NOMO-1 (cell line): ENCODE measurements around the gene C14orf93.
"Not testable (repeated sequence)": the region's sequence is repeated elsewhere in the genome, so short reads cannot be mapped to it uniquely, and the experiment has no call there.

ENCODE experiments used
- DNase-seq, 2 experiments: peaks; one replicate each; lab custom pipeline; 2025; ENCODE audit not compliant: unreplicated experiment in 2 of 2; lab: John Stamatoyannopoulos, UW

The C14orf93 gene

DNA sequence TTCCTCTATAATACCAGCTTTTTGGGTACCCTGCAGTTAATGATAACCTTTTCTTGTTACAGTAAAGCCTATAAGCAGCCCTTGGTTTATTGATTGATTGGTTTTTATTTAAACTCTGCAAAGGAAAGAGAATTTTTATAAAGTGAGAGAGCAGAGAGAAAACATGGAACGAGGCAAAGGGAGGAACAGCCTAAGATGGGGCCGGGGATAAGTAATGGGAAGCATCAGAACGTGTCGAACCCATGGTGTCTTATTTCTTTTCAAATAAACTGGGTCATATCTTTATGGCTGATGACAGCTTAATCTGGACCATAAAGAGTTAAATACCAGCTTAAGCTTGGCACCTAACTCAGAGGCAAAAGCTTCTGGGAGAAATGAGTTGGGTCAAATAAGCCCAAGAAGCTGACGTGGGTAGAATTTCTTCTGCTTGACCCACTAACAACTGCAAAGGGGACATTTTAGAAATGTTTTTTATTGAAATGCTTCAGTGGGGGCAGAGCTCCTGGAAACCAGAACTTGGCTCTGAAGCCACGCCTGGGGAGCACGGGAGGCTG, 12.0 kb upstream of the C14orf93 start:
- no peak for DNase-seq

DNA sequence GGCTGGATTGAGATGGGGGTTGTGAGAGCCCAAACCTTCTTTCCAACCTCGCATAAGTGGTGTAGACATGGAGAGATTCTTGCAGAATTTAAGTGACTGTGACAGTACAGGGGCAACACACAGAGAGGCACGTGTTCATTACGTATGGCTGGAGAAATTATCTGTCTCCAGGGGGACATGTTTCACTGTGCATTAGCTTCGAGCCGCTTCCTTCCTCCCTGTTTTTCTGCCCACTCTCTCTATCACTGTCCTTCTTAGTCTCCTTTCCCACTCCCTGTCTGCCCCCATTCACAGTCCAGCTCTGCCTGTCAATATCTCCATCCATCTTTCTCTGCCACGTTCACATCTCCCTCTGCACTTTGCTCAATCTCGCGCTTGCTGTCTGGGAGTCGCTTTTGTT, 11.5 kb upstream of the C14orf93 start:
- no peak for DNase-seq

DNA sequence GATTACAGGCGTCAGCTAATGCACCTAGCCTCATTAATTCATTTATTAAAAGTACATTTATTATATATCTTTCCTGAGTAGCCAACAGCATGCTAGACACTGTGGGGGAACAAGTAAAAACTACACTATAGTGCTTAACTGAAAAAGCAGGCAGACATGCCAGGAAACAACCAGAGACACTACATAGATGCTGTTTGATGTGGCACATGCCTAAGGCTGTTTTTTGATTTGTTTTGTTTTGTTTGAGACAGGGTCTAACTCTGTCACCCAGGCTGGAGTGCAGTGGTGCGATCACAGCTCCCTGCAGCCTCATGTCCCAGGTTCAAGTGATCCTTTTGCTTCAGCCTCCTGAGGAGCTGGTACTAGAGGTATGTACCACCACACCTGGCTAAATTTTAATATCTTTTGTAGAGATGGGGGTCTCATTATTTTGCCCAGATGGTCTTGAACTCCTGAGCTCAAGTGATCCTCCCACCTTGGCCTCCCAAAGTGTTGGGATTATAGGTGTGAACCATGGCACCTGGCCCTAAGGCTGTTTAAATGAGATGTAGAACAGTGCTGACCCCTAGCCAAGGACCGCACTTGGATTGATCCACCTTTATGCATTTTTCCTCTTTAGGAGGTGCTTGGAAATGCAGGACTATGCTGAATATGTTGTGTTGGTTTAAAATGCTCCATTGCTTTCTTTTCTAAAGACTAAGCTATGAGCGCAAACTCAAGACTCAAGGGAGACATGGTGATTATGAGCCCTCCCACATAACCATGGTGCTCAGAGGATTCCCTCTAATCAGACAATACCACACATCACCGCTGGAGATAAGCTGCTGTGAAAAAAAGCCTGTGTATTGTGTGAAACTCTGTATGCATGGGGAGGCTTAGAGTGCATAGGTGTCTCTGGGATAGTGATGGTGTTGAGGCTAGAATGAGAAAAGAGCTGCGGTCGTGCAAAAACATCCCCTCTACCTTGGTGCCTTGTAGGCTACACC, 10.5 kb upstream of the C14orf93 start:
- DNase-seq: no peak

DNA sequence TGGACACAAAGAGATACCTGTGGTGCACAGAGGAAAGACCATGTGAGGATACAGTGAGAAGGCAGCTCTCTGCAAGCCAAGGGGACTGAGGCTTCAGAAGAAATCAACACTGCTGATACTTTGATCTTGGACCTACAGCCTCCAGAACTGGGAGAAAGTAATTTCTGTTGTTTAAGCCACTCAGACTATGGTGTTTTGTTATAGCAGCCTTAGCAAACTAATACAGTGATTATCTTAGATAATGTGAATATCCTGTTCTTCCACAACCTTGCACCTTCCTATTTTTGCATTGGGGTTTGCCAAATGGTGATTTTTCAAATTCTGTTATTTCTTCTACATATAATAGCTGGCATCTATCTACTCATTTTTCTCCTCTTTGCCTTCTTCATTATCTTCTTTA, 8.2 kb upstream of the C14orf93 start:
- no peak for DNase-seq

DNA sequence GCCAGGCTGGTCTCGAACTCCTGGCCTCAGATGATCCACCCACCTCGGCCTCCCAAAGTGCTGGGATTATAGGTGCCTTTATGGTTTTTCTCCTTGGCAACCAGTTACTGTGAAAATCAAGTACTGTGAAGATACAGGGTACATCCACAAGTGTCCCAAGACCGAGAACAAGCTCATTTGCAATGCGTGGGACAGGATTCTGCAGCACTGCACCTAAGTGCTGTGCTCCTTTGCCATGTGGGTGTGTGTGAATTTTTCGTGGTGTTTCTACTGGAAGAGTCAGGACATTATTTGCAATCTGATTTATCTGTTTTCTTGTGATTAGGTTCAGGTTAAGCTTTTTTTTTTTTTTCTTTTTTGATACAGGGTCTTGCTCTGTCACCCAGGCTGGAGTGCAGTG, 7.1 kb upstream of the C14orf93 start:
- no peak for DNase-seq

DNA sequence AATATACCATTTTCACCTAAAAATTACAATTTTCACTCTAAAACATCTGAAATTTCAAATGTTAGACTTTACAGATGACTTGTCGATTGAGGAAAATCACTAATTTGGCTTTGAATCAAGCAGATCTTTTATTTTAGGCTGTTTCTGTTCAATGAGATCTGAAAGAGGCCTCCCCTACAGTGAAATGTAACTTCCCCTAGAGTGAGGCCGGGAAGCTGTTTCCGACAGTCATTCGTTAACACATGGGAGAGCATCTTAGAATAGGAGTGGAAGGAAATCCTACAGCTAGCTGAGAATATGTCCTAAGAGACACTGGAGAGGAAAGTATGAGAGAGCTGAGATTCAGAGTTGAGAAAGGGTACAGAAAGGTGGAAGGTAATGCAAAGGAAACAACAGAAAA, 5.7 kb upstream of the C14orf93 start:
- no peak for DNase-seq

DNA sequence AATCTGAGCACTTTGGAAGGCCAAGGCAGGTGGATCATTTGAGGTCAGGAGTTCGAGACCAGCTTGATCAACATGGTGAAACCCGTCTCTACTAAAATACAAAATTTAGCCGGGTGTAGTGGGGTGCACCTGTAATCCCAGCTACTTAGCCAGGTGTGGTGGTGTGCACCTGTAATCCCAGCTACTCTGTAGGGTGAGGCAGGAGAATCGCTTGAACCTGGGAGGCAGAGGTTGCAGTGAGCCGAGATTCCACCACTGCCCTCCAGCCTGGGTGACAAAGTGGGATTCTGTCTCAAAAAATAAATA, 3.8 kb upstream of the C14orf93 start:
- DNase-seq: not testable (repeated sequence)

DNA sequence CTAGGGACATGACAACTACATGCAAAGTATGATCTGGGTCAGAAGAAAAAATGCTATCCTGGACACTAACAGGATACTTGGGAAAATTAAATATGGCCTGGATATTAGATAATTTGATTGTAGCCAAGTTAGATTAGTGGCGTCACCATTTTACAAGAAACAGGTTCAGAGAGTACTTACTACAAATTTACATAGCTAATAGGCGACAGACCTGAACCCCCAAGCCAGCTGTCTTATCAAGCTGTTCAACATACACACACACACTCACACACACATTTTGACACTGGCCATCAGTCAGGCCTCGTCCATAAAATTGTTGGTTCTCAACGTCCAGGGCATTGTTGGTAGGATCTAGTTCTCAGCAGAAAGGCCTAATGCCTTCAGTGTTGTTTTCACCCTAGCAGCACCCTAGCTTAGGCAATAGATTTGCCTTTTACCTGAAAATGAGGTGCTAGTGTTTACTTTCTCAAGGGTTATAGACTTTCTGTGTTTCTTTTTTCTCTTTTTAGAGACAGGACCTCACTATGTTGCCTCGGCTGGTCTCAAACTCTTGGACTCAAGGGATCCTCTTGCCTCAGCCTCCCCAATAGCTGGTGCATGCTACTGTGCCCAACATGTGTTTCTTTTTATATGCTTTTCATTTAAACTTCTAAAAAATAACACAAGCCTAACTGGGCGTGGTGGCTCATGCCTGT, 3.3 kb upstream of the C14orf93 start:
- DNase-seq: no peak

DNA sequence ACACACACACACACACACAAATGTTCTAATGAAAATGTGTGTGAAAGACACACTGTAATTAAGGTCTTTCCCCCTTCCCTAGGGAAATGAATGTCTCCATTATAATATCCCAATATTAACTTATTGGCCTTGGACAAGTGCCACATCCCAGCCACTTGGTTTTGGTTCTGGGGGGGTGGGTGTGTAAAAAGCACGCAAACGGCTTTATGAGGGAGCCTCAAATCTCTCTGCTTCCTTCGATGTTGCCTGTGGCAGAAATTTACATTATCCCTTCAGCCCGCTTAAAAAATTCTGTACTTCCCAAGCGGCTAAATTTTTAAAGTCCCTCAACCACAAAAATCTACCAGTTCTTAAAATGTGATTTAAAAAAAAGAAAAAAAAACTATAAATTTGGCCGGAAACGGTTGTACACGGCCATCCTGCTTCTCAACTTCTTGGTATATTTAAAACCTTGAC, 432 bp downstream of the C14orf93 start:
- DNase-seq: peak in 1 of 2 experiments; percentile 56

DNA sequence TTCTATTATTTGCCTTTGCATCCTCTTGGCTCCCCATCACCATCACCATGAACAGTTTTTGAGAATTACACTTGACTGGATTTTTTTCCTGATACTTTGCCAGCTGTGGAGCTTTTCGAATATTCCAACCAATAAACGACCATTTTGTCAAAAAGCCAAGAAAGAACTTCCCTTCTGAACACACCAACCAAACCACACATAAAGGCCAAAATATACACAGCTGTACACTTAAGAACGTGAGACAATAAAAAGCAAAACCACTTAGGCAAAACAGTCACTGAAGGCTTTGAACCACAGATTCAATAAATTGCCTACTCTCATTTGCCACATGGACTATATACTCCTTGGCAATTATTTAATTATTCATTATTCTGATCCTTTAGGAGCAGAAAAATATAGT, 1.1 kb downstream of the C14orf93 start:
- peak in 1 of 2 experiments; percentile 21 for DNase-seq

DNA sequence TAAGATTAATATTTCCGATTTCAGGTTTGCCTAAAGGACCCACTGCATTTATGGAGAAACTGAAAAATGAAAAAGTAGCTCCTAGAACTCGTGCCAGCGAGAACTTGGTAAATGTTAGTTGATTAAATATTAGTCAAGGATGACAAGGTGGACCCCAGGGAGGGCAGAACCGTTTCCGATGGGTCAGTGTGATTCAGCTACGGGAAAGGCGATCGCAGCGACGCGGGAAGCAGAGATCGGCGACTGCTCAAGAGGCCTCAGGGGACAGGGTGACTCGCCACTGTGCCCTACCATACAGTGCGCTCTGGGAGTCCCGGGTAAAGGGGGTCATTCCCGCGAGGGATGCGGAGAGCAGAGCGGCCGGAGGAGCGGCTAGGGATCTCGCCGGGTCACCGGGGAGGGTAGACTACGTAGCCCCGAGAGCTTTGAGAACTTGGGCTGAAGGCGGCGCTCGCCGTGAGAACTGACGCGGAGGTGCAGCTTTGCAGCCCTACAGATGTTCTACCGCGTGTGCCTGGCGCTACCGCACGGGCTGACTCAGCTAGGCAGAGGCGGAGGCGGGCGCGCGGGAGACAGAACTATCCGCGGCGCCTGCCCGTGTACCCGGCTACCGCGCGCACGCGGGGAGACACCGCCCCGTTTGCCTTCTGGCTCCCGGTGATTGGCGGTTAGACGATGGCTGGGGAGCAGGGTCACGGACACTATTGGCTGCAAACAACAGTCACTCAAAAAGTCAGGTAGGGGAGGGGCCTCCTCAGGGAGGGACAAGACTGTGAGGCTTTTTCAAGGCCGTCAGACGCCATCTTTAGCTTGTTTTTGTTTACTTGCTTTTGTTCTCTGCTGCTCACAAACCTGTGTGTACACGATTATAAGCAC, 3.2 kb downstream of the C14orf93 start:
- peak; percentile 94 to 97 for DNase-seq

DNA sequence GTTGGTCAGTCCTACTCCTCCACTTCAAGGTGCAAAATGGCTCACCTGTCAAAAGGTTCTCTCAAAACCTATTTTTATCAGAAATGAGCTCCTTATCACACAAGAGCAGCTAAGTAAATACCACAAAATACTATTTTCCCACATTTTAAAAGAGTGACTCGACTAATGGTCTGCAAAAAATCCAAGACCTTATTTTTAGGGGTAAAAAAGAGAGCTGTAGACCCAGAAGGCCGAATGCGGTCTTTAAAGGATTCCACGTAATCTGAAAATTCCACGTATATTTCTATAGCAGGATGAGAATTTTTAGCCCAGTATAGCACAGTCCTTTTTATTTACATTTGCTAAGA, 3.8 kb downstream of the C14orf93 start:
- no peak for DNase-seq

DNA sequence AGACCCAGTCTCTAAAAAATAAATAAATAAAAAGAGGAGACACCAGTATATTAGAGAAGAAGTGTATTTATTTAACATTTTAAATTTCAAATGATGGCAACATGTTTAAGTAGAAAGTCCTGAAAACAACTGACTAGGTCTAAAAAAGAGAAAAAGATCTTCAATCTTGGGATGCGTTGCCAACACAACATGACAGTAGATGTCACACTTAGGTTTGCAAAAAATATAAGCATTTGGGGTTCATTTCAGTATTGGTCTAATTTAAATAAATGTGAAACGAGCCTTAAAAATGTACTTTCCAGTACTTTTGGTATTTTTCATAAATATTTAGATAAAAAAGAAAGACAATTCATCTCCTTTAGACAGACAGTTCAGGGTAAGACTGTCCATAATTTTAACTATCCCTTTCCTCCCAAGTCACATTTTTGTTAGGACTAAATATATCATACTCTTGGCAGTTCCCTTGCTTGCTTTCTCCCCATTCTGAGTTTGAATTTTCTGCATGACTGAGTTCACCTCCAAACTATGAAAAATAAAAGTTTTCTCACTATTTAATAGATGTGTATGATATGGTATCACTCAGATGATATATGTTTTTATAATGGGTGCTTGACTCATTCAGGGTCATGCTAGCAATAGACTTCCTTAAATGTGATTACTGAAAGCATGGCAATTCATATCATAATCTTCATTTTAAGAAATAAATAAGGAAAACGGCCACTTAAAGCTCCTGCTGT, 4.3 kb downstream of the C14orf93 start:
- DNase-seq: peak in 1 of 2 experiments; percentile 33

DNA sequence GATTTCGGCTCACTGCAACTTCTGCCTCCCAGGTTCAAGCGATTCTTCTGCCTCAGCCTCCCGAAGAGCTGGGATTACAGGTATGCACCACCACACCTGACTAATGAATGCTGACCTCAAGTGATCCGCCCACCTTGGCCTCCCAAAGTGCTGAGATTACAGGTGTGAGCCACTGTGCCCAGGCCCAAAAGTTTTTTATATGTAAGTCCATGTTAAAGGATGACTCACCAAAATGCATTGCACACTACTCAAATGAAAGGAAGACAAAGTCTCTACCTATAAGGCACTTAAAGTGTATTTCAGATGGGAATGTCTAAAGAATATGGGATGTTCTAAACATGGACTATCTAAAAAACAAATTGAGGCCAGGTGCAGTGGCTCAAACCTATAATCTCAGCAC, 5.7 kb downstream of the C14orf93 start:
- DNase-seq: not testable (repeated sequence)

DNA sequence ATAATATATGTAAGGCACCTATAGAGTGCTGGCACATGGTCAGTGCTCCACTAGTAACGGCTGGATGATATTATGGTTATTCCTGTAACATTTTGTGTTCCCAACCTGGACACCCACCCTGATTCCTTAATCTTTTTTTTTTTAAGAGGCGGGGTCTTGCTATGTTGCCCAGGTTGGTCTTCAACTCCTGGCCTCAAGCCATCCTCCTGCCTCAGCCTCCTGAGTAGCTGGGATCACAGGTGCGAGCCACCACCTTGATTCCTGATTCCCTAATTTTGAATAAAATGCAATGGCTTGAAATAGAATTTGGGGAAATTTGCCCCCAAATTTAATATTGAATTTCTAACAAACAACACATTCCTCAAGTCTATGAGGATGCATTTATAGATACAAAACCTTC, 7.4 kb downstream of the C14orf93 start:
- no peak for DNase-seq

DNA sequence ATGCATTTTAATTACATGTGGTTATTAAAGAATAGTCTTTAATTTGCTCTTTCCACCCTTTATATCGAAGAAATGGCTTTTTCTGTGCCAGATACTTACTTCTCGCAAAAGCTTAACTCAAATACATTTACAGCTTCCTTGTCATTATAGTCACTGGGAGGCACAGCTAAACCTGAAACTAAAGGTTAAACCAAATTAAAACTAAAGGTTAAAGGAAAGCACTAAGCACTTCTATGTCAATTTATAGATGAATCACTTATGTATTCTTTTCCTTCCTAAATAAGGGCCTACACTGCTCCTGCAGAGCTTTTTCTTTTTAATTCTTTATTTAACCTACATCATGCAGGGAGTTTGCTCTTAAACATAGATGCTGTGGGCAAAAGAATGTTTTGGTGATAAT, 9.1 kb downstream of the C14orf93 start:
- no peak for DNase-seq

DNA sequence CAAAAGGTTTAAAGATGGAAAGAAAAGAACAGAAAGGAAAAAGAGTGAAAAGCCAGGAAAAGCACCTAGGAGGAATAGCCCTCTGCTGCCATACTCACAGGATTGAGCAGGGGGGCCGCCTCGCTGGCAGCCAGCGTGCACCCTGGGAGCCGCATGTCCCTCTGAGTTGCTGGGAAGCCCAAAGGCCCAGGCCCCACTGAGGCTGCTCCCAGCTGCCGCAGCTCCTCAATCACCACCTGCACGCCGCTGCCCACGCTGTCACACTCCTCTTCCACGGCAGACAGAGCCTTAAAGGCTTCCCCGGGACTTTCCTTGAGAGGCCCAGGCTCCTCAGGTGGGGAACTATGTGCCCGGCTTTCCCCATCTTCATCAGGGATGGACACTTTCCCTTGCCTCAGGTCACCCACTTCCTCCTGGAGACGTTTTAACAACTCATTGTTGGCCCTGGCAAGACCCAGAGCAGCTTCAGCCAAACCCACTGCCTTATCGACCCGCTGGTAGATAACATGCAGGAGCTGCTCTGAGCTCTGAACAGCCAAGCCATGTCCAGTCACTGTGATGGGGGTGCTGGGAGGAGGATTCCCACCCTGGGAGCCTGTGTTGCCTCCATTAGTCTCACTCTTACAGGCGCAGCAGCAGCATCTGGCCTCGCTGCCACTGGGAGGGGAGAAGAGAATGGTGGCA, 11.5 kb downstream of the C14orf93 start:
- DNase-seq: no peak

DNA sequence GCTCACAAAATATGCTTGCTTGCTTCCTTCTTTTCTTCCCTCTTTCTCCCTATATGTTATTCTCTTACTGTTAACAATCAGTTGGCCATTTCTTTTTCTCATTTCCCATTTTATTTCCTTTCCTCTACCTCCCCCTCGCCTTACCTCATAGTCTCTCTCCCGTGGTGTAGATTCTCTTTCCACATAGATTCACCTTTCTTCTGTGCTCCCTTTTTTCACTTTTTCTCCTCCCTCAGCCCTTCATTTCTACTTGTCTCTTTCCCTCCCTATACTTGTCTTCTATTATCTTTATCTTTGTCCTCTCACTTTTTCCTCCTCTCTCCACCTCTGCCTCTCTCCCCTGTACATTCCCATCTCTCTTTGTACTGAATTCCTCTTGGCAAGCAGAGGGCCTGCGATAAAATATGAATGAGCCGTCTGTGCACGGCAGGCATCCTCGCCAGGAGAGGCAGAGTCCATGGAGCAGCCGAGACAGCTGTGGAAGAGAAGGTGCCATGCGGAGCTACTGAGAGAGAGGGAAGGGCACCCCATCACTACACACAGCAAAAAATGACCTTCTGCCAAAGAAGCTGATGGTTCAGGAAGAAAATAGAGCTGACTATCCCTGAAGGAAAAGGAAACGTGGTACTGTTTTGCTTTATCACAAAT, 12.1 kb downstream of the C14orf93 start:
- no peak for DNase-seq
